Thyroid gland (tissue), 4 donors: Measurements from ENCODE around the gene EFR3B. TPM values are rescaled to one million over a fixed set of nuclear protein-coding genes. Genes with fewer than 3 reads are reported as not detected.

Experiments used
- DNase-seq, 2 donors: peaks; one replicate each; pipeline ENCODE4 v3.0.0-alpha.2; 2019
- H3K27ac ChIP-seq, 3 donors: fragments of 200-600 bp; sonication (generic); 1 replicate in 2 of 3; 2 replicates in 1 of 3; pipeline ENCODE4 v1.5.1; 2016 to 2019; ENCODE audit warnings: mild to moderate bottlenecking in 1 of 3, moderate library complexity in 1 of 3
- H3K27me3 ChIP-seq: fragments of 200-600 bp; sonication (generic); one replicate; pipeline ENCODE4 v1.5.1; 2019
- H3K36me3 ChIP-seq, 2 donors: fragments of 200-600 bp; sonication (generic); one replicate each; pipeline ENCODE4 v1.5.1; 2016 to 2019
- H3K4me1 ChIP-seq, 2 donors: fragments of 200-600 bp; sonication (generic); one replicate each; pipeline ENCODE4 v1.5.1; 2017 to 2019
- H3K4me3 ChIP-seq, 3 donors: fragments of 200-600 bp; sonication (generic); replicated peaks in 1 of 3; 1 replicate in 2 of 3; 2 replicates in 1 of 3; pipeline ENCODE4 v1.5.1; 2016; ENCODE audit warnings: mild to moderate bottlenecking in 1 of 3
- H3K9me3 ChIP-seq: fragments of 200-600 bp; sonication (generic); one replicate; pipeline ENCODE4 v1.5.1; 2017
- POLR2A ChIP-seq, 2 donors: fragments of 450-650 bp; IDR thresholded peaks; one replicate each; pipeline ENCODE4 v1.6.1; 2017; ENCODE audit warnings: antibody characterized with exemption in 2 of 2, mild to moderate bottlenecking in 2 of 2, moderate library complexity in 1 of 2
- WGBS, 2 donors: methylation state at CpG; one replicate each; pipeline ENCODE4 v1.1.5; 2017; 5-methylcytosine and 5-hydroxymethylcytosine counted together
- intact Hi-C: fragments of 100-400 bp; cut with DNase I; formaldehyde crosslinking; loops from one replicate; pipeline ENCODE4 v1.15.1; 2023
- total RNA-seq, 4 donors: library from RNA; depleted of rRNA; stranded (reverse); fragments of >200 nt; gene quantifications; one replicate each; pipeline ENCODE4 v1.2.3, GENCODE V29; 2016
- TF ChIP-seq, protein P1 (sequence below), 6 experiments: fragments of 200-600 bp in 3 of 6; fragments of 450-650 bp in 3 of 6; sonication (generic) in 3 of 6; IDR thresholded peaks; one replicate each; pipeline ENCODE4 v1.5.1; 2016 to 2019; ENCODE audit warnings: antibody characterized with exemption in 6 of 6, mild to moderate bottlenecking in 2 of 6, inconsistent platforms in 1 of 6, moderate library complexity in 1 of 6

EFR3B gene
- total RNA-seq, 4 donors from 2014 or later: 17.3 to 21.5 (median 20.0) TPM

DNA sequence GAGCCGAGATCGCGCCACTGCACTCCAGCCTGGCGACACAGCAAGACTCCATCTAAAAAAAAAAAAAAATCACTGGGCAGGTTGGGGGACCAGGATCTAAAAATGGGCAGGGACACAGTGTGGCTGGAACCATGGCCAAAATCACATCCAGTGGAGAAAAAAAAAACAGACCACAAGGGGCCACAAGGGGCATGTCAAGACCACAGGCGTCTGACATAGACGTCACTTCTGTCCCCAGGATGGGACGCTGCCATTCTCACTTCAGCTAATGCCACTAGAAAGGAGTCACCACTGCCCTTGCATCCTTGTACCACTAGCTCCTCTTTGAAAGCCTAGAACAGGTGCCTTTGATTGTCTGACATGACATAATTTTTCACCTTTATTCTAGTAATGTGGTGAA, 129.0 kb downstream of the EFR3B start:
- H3K36me3 ChIP-seq: no peaks in the 10 kb centered on the region
- H3K4me1 ChIP-seq: peaks cover 12 to 13% of the 10 kb centered on the region in 2 donors
- peaks cover 8% of the 10 kb centered on the region for H3K27me3 ChIP-seq
- intact Hi-C loops: no loop called here
- 93 to 96% methylated on average over 7 of the region's 7 CpGs for WGBS, 2 donors
- H3K4me3 ChIP-seq: no peak overlapping the region
- H3K27ac ChIP-seq: no peak overlapping the region
- DNase-seq: no peak
- no peaks in the 10 kb centered on the region for H3K9me3 ChIP-seq
- TF ChIP-seq POLR2A (IDR thresholded peaks at IDR 0.05): no peak
- TF ChIP-seq, protein P1, sequence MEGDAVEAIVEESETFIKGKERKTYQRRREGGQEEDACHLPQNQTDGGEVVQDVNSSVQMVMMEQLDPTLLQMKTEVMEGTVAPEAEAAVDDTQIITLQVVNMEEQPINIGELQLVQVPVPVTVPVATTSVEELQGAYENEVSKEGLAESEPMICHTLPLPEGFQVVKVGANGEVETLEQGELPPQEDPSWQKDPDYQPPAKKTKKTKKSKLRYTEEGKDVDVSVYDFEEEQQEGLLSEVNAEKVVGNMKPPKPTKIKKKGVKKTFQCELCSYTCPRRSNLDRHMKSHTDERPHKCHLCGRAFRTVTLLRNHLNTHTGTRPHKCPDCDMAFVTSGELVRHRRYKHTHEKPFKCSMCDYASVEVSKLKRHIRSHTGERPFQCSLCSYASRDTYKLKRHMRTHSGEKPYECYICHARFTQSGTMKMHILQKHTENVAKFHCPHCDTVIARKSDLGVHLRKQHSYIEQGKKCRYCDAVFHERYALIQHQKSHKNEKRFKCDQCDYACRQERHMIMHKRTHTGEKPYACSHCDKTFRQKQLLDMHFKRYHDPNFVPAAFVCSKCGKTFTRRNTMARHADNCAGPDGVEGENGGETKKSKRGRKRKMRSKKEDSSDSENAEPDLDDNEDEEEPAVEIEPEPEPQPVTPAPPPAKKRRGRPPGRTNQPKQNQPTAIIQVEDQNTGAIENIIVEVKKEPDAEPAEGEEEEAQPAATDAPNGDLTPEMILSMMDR (IDR thresholded peaks at IDR 0.05): no peak

- 86 to 92% methylated on average over 5 of the region's 5 CpGs for WGBS, 2 donors
Observed at GRCh38 chr2:25173719-25174118, 131.8 kb downstream of the EFR3B start.

DNA sequence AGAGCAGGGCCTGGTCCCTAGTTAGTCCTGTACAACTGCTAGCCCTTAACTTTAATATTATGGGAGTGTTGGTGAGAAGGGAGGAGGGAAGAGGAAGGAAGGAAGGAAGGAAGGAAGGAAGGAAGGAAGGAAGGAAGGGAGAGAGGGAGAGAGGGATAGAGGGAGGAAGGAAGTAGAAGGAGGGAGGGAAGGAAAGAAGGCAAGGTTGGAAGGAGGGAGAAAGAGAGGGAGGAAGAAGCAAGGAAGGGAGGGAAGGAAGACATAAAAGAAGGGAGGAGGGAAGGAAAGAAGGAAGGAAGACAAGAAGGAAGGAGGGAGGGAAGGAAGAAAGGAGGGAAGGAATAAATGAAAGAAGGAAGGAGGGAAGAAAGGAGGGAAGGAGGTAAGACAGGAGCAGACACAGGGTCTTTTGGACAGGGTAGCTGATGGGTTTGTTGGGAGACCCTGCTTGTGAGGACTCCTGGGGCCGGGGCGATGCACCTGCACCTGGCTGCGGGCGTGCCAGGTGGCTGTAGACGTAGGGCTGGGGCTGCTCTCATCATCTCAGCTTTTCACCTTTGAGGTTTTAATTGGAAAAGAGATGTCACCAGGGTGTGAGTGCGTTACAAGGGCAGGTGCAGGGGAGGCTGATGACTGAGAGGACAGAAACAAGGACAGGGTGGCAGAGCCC, 132.5 kb downstream of the EFR3B start:
- no peaks in the 10 kb centered on the region for H3K4me1 ChIP-seq
- 93 to 95% methylated on average over 6 of the region's 6 CpGs for WGBS, 2 donors
- intact Hi-C loops: no loop called here
- H3K9me3 ChIP-seq: no peaks in the 10 kb centered on the region
- H3K27ac ChIP-seq: no peak overlapping the region
- H3K27me3 ChIP-seq: no peaks in the 10 kb centered on the region
- H3K36me3 ChIP-seq: no peaks in the 10 kb centered on the region
- DNase-seq: no peak
- no peak overlapping the region for H3K4me3 ChIP-seq
- TF ChIP-seq, protein P1 (IDR thresholded peaks at IDR 0.05): no peak
- no peak for TF ChIP-seq POLR2A (IDR thresholded peaks at IDR 0.05)

More at GRCh38 chr2:25173719-25174118, 131.8 kb downstream of the EFR3B start:
- Histone ChIP-seq H3K27me3 (peaks cover 5% of the 10 kb centered on the region), H3K27ac (no peak overlapping the region), H3K9me3 (no peaks in the 10 kb centered on the region), H3K36me3 (no peaks in the 10 kb centered on the region), H3K4me1 (peaks cover 0 to 2% of the 10 kb centered on the region in 2 donors), H3K4me3 (no peak overlapping the region)
- no peak for DNase-seq
- intact Hi-C loops: no loop called here
- TF ChIP-seq, protein P1 (IDR thresholded peaks at IDR 0.05): no peak
- no peak for TF ChIP-seq POLR2A (IDR thresholded peaks at IDR 0.05)

DNA sequence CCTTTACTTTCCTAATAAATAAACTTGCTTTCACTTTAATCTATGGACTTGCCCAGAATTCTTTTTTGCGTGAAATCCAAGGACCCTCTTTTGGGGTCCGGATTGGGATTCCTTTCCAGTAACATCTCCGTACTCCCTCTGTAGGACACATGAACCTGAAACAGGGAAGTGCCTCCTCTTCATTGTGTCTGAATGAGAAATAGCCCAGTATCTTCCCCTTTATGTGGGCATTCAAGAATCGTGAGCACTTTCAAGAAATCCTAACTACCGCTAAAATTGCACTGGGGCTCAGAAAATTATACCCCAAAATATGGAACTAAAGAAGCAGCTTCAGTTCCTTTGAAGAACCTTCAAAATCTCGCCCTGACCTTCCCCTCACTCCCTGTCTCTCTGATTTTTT, 134.3 kb downstream of the EFR3B start:
- H3K4me1 ChIP-seq: no peaks in the 10 kb centered on the region
- no peak for DNase-seq
- no peaks in the 10 kb centered on the region for H3K9me3 ChIP-seq
- no peak overlapping the region for H3K27ac ChIP-seq
- H3K27me3 ChIP-seq: no peaks in the 10 kb centered on the region
- intact Hi-C loops: no loop called here
- no peaks in the 10 kb centered on the region for H3K36me3 ChIP-seq
- 81 to 88% methylated on average over 6 of the region's 6 CpGs for WGBS, 2 donors
- no peak overlapping the region for H3K4me3 ChIP-seq
- no peak for TF ChIP-seq POLR2A (IDR thresholded peaks at IDR 0.05)
- TF ChIP-seq, protein P1 (IDR thresholded peaks at IDR 0.05): no peak

- TF ChIP-seq, protein P1 (IDR thresholded peaks at IDR 0.05): no peak
- TF ChIP-seq POLR2A (IDR thresholded peaks at IDR 0.05): no peak
- 79 to 86% methylated on average over 5 of the region's 5 CpGs for WGBS, 2 donors
- Histone ChIP-seq H3K4me3 (no peak overlapping the region), H3K27me3 (no peaks in the 10 kb centered on the region), H3K4me1 (no peaks in the 10 kb centered on the region), H3K36me3 (no peaks in the 10 kb centered on the region), H3K27ac (no peak overlapping the region), H3K9me3 (no peaks in the 10 kb centered on the region)
- DNase-seq: no peak
- intact Hi-C loops: no loop called here
Observed at GRCh38 chr2:25176541-25177181, 134.8 kb downstream of the EFR3B start.
